HG02840 (cell line): ENCODE measurements around the gene PDE10A.

Source experiments
- ATAC-seq: cut with Tn5 transposase; IDR thresholded peaks from one replicate; pipeline ENCODE4 v1.9.1; 2021; ENCODE audit warnings: mild to moderate bottlenecking, moderate library complexity, moderate number of reproducible peaks; ENCODE audit not compliant: unreplicated experiment, low FRiP score

The PDE10A gene

DNA sequence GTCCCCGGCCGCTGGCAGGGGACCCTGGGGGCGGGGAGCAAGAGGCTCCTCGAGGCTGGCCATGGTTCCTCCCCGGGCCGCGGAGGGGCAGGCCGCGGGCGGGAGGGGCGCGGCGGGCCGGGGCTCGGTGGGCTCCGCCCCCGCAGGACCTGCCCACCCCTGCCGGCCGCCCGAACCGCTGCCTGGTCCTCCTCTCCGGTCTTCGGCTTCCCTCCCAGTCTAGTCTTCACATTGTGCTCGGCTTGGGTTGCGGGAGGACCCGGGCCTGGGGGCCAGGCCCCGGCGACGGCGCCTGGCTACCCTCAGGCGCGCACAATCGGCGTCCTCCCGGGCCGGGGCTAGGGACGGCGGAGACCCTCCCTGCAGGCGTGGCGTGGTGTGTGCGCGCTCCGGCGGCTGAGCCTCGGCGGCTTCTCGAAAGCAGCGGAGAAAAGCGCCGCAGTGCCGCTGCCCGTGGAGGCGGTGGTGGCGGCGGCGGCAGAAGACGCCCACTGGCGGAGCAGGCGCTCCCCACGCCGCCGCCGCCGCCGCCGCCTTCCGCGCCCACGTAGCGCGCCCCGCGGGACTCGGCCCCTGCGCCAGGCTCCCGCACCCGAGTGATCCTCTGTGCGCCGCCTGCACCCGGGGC lies at the start of gene PDE10A:
TSS of gene PDE10A (minus strand) at position 493 of the 628 bp plus-strand sequence. CDS start at position 63, 430 bp downstream.
- ATAC-seq, result no peak

DNA sequence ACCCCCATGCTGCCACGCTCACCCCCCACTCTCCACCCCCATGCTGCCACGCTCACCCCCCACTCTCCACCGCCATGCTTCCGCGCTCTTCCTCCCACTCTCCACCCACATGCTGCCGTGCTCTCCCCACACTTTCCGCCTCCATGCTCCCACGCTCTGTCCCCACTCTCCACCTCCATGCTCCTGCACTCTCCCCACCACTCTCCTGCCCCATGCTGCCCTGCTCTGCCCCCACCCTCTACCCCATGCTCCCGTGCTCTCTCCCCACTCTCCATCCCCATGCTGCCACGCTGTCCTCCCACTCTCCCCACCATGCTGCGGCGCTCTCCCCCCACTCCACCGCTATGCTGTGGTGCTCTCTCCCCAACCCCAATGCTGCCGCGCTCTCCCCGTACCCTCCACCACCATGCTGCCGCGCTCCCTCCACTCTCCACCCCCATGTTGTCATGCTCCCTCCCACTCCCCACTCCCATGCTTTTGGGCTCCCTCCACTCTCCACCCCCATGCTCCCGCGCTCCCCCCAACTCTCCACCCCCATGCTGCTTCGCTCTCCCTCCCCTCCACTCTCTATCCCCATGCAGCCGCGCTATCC lies 46.0 kb upstream of the PDE10A start:
- ATAC-seq, result no peak

DNA sequence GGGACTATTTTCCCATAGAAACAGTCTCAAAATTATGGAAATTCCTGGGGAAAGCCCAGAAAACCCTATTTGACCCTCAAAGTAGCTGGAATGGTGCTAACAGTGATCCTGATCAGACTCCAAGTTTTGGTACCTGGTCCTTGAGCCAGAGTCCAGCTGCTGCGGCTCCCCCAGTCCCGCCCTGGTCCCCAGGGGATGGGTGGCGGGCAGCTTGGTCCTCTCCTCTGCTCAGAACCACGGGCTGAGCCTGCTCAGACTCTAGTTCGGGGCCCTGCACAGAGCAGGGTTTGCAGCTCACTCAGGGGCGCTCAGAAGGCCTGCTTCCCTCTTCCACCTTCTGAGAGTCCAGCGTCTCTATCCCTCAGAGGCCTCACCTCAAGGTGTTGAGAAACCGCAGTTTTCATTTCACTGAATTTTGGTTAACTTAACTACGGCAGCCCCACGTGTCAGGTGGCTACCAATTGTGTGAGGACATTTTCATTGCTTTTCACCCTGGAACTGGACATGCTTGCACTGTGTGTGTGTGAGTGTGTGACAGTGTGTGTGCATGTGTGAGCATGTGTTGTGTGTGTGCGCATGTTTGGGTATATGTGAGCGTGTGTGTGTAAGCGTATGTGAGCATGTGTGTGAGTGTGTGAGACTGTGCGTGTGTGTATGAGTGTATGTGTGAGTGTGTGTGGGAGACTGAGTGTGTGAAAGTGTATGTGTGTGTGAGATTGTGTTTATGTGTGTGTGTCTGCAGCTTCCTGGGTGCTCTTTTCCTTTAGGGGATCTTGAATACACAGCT lies 44.2 kb upstream of the PDE10A start:
- ATAC-seq, result no peak

DNA sequence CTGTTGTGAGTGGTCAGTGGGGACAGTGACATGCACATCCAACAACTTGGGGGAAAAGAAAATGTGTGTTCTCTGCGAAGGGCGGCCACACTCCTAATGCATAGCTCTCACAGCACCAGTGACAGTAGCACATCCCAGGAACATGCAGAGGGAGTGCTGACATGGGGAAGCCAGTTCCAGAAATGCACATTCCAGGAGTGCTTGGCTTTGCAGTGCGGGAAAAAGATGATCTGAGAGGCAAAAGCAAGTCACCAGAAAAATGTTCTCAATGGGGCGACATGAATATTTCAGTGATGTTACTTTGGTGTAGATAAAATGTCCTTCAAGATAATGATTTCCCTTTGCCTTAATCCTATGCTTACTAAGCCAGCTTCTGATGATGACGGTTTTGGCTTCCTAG lies 42.9 kb upstream of the PDE10A start:
- no peak for ATAC-seq

DNA sequence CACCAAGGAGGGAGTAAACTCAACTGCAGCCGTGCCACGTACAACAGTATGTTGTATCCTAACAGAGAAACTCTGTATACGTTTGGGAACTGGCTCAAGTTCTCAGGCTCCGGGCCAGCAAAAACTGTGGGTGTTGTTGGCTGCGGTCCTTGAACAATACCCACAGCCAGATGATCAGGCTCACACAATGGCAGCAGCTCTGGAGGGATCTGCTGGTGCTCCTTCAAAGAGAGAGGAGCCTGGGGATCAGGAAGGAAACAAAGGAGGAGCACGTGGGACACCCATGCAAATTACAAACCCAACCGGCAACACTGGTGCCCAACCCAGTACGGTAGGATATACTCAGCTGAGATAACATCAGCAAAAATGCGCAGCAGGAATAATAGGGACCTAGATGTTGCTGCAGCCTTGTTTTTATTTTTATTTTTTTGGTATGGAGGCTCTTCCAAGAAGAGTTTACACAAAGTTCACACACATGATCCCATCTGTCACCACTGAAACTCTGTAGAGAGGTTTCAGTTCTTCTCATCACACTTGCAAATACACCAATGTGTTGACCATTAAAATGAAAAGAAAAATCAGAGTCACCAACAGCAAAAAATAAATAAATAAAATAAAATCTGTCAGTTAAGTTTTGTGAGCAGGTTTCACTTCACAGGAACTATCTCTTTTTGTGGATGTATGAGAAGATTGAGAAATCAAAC lies 41.2 kb upstream of the PDE10A start:
- peak; percentile 52 for ATAC-seq

DNA sequence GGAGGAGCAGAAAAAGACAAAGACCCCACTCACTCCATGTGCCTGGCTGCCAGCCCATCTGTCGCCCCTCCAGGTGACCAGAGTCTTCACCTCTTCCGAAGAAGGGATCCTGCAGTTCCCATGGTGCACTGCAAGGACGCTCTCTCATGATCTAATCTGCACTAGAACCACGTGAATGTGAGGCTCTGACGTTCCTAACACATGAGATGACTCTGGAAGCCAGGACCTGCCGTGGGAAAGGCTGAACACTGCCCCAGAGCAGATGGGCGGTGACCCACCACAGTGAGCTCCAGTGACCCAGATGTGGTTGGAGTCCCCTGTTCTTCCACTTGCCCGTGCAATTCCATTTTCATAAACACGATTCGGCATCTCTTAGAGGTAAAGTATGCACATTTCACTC lies 39.6 kb upstream of the PDE10A start:
- no peak for ATAC-seq

DNA sequence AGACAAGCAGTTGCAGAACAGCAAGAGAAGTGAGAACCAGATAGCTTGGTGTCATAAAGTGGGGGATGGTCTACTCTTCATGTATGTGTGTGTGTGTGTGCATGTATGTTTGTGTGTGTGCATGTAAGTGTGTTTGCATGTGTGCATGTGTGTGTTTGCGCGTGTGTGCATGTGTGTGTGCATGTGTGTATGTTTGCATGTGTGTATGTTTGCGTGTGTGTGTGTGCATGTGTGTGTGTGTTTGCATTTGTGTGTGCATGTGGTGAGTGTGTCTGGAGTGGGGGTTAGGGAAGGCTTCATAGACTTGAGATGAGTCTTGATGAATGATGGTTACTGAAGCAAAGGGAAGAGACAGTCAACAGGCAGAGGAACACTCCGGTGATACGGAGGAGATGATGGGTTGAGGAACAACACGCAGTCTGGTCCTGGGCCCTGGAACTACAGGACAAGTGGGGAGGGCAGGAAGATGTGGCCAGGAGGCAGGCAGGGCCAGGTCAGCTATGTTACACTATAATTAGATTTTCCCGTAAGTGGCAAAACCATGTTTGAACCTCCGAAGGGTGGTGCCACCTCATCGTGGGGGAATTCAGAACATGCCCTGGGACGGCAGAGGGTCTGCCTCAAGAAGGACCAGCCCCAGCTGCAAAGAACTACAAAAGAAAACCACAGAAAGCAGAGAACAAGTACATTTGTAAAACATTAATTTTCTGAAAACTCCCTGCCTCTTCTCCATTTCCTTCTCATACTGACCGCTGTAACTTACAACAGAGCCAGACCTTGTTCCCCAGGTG lies 38.7 kb upstream of the PDE10A start:
- ATAC-seq, result no peak

DNA sequence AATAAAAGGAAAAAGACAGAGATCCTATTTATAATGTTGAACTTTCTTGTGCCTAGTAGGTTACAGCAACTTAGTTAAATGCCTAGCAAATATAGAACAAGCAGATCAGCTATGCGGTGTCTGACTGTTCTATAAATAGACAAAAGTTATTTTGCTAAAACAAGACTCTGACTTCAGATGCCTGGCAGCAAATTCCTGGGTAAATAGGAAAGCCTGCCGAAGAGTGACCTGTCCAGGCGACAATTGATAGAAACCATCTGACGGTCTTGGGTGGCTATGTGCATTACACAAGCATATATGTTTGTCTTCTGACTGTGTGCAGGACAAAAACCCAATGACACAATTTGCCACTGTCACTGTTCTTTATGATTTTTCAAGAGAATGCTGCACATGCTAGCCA lies 38.0 kb upstream of the PDE10A start:
- no peak for ATAC-seq

DNA sequence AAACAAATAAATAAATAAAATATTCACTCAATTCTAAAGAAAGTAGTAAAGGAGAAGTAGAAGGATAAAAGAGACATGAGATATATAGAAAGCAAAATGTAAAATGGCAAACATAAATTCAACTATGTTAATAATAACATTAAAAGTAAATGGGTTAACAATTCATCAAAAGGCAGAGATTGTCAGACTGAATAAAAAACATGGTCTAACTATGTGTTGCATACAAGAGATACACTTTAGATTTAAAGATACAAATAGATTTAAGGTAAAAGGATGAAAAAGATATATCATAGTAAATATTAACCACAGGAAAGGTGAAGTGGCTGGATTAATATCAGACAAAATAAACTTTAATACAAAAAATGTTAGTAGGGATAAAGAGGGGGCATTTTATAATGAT lies 35.8 kb upstream of the PDE10A start:
- ATAC-seq, result no peak

DNA sequence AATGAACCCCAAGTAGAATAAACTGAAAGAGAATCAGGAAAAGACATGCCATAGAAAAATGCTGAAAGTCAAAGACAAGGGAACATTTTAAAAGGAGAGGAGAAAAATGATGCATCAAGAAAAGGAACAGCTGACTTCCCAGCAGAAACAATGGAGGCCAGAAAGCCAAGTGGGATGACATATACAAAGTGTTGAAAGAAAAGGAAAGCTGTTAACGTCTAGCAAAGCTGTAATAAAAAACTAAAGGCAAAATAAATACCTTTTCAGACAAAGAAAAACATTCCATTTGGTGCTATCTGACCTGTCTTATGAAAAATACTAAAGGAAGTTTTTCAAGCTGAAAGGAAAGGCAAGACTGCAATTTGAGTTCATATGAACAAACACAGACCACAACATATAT lies 34.1 kb upstream of the PDE10A start:
- no peak for ATAC-seq

DNA sequence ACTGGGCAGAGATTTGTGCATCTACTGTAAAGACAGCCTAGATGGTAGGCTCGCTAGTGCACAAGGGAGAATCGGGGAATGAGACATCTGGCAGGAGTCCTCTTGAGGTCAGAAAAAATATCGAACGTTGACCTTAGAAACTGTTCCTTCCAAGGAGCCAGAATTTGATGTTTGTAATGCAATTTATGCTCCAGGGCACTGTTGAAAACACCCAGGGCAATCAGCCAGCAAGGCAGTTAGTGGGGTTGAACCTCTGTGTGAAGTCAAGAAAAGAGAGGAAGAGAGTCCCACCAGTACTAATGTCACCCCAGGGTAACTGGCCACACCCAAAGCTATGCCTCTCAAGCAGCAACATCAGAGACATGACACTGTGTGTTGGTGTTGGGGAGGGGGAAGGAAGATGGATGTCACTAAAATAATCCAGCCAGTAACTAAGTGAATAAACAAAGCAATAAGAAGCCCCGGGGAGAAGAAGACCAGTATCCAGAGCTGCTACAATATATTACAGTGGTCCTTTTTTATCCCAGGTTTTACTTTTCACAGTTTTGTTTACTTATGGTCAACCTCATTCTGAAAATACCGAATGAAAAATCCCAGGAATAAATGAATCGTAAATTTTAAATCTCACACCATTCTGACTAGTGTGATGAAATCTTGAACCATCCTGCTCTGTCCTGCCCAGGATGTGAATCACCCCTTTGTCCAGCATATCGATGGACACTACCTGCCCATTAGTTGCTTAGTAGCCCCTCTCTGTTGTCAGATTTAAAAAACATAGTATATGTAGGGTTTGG lies 32.9 kb upstream of the PDE10A start:
- no peak for ATAC-seq

DNA sequence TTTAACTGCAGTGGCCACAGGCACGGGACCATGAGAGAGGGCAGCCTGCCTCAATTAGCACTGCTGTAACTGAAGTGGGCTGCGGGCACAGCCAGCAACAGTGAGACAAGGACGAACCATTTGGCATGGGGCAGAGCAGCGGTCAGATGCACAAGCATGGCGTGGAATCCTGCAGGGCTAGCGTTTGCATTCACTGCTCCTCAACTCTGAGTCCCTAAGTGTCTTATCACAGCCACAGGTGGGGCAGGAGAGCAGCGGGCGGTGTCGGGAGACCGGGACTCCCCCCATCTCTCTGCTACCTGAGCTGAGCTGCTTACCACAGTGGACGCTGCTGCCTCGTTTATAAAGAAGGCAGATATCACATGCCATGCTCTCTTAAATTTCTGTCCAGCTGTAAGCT lies 31.3 kb upstream of the PDE10A start:
- ATAC-seq, result no peak

DNA sequence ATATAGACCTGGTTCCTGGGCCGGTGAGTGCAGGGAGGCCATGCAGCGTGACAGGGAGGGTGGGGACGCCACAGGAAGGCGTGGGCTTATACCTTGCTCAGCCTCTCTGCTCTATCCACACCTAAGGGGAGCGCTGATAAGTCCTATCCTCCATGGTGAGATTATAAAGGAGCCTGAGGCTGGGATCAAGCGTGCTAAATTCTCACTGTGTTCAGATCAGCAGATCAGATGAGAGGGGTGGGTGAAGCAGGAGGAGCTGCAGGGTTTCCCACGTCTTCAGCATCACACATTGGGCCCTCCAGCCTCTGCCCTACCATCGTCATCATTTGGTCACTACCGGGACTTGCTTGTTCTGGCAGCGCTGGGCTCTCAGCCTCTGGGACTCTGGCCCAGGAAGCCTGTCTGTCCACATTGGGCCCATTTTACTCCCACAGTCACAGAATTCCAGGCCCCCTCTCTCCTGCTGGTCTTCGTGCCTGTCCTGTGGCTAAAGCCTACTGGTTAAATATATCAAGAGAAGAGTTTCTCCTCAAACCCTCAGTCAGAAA lies 29.1 kb upstream of the PDE10A start:
- ATAC-seq, result no peak

DNA sequence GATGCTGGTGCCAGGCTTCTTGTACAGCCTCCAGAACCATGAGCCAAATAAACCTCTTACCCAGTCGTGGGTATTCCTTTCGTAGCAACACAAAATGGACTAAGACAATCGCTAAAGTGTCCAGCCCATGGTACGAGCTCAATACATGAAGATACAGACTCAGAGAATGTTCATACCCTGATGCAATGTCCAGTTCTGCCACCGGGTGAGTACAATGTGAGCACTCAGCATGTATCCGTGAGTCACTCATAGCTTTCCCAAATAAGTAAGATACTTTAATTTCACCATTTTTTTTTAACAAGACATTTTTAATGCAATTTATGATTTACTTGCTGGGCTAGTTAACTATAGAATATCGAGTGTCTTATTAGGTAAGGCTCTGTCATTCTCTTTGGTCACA lies 26.7 kb upstream of the PDE10A start:
- no peak for ATAC-seq

DNA sequence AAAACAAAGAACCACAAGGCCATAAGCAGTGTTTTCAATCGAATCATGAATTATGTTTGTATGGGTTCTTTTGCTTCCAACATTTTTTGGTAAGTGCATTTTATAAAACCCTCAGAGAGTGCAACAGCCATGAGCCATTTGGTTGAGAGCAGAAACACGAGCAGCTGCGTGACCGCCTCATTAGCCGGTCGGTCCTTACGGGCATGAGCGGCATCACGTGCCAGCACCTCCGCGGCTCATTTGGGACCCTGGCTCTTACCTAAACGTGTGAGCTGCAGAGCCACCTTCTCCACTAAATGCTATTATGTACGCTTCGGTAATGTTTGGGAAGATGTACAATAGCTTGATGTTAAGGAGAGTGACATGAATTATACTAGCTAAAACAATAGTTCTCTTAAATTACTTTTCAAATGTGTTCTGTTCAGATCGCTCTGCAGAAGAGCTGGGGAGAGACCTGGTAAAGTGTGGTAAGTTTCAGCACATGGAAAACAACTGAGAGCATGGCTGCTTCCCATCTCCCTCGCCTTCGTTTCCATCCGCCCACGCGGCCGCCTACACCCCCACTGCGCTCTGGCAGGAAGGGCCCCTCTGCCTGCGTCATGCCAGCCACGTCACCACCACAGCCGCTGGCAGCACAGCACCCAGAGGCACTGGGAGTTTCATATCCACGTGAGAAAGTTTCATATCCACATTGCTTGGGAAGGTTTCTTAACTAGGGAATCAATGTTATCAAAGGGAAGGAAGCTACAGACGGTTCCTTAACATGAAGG lies 23.7 kb upstream of the PDE10A start:
- no peak for ATAC-seq

DNA sequence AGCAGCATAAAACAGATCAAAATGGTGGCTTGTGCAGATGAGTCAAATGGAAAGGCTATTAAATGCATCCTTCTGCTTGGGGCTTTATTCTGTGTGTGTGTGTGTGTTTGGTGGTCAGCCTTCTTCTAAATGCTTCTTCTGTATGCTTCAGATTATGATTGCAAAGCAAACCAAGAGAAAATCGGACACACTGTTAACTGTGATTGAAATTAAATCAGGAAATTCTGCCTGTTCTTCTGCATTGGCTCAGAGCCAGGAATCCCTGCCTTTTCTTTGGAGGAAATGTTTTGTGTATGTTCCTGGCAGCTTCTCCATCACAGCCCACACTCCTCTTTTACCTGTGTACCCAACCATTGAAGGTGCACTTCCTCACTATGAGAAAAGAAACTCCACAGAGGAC lies 22.3 kb upstream of the PDE10A start:
- no peak for ATAC-seq

DNA sequence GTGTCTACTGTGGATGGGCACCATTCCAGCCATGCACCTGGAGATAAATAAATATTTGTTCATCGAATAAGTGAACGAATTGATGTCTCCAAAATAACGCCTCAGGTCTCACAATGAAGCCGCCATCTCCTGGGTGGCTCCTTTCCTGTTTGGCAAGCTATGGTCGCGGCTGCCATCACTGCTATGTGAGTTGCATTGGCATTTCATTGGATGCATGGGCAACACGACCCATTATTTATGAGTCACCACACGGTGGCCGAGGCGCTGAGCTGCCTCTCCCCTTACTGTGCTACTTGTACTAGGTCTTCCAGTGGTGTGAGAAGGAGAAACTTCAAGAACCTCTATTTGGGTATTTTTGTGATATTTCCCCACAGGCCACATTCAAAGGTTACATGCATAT lies 21.3 kb upstream of the PDE10A start:
- no peak for ATAC-seq

DNA sequence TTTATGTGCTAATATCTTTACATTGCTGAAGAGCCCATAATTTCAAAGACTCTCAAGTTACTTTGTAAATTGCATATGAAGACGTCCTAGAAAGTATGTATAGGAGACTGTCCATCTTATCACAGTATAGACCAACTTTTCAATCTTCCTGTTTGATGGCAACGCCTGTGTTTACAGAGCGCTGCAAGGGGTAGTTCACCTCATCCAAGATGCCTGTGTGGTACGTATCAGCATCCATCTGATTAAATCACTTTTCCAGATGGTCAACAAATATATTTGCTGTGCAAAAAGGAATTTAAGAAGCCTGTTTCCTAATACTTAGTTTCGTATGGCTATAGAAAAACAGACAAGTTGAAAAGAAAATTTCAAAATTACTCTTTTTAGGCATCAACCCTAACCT lies 17.9 kb upstream of the PDE10A start:
- ATAC-seq, result no peak

DNA sequence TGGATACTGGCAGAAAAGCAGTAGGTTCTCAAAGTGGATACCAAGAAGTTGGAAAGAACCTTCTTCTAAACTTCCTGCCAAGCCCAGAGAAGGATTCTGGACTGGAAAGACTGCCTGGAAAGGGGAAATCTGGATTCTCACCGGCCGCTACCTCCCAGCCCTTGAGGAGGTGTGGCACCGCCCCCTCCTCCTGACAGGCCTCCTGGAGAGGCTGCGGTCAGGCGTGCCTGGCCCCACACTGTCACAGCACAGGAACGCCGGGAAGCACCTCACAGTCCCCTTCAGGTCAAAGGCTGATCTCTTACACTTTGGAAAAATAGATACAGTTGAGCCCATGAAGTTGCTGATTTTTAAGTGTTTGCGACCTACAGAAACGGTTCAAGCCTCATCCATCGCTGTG lies 16.3 kb upstream of the PDE10A start:
- ATAC-seq, result no peak
